Glutamatergic neuron (in vitro differentiated cells): ENCODE data around the gene HSPB8. TPM values are rescaled to one million over a fixed set of nuclear protein-coding genes. Genes with fewer than 3 reads are reported as not detected.

Experiments used
- DNase-seq: peaks from one replicate; pipeline ENCODE4 v3.0.0; 2022
- H3K27ac Mint-ChIP-seq: one replicate; pipeline ENCODE4 v1.8.0; 2020; ENCODE audit warnings: mild to moderate bottlenecking, mixed read lengths, inconsistent platforms; ENCODE audit not compliant: unreplicated experiment
- H3K27me3 Mint-ChIP-seq: one replicate; pipeline ENCODE4 v1.8.0; 2020; ENCODE audit warnings: mild to moderate bottlenecking, moderate library complexity, mixed read lengths, inconsistent platforms; ENCODE audit not compliant: unreplicated experiment
- H3K36me3 Mint-ChIP-seq: one replicate; pipeline ENCODE4 v1.8.0; 2020; ENCODE audit warnings: mild to moderate bottlenecking, mixed read lengths, inconsistent platforms; ENCODE audit not compliant: unreplicated experiment
- H3K4me1 Mint-ChIP-seq: one replicate; pipeline ENCODE4 v1.8.0; 2020; ENCODE audit warnings: mild to moderate bottlenecking, low read depth, mixed read lengths, inconsistent platforms; ENCODE audit not compliant: unreplicated experiment
- H3K4me3 Mint-ChIP-seq: one replicate; pipeline ENCODE4 v1.8.0; 2020; ENCODE audit warnings: mild to moderate bottlenecking, mixed read lengths, inconsistent platforms; ENCODE audit not compliant: unreplicated experiment
- H3K9me3 Mint-ChIP-seq: one replicate; pipeline ENCODE4 v1.8.0; 2020; ENCODE audit warnings: mild to moderate bottlenecking, moderate library complexity, mixed read lengths, inconsistent platforms; ENCODE audit not compliant: unreplicated experiment
- total RNA-seq: library from RNA; stranded (reverse); fragmentation: NEBNext Ultra II Directional; extraction: Animal tissue kit (Norgen Biotek cat#: 25700); gene quantifications from one replicate; pipeline ENCODE4 v1.2.1, GENCODE V29; 2021; ENCODE audit not compliant: unreplicated experiment
- TF ChIP-seq, protein P1 (sequence below): fragments of 200-600 bp; sonication (generic); IDR thresholded peaks from one replicate; pipeline ENCODE4 v1.5.0; 2021; ENCODE audit not compliant: partially characterized antibody, unreplicated experiment

Gene HSPB8
- total RNA-seq, 1 donor from 2014 or later = 0.32 TPM

DNA sequence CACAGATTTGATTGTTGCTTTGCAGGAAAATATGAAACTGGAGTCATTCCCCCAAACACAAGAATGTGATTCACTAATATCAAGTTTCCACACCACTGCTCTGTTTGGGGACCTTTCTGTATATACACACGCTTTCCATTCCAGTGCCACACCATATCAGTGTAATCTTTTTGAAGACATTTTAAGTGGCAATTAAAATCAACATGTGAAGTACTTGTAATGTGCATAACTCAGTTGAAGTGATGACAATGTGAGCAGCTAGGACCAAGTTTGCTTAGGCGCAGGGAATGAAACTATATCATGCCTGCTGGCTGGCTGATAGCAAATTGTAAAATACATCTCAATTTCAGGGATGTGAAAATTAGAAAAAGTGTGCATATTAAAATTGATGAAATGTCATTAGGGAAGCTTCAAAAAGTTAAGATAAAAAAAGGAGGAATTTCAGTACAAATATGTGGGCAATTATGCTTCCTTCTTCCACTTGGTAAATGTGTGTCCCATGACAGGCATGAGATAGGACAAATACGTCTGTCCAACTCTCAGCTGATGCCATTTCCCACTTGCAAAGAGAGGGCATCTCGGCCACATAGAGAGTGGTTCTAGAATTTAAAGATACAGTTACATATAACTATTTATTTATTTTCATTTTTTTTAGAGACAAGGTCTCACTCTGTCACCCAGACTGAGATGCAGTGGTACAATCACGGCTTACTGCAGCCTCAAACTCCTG lies 43.7 kb downstream of the HSPB8 start:
- H3K36me3 Mint-ChIP-seq = no peaks in the 10 kb centered on the region
- H3K27me3 Mint-ChIP-seq = no peaks in the 10 kb centered on the region
- peaks cover 6% of the 10 kb centered on the region for H3K4me1 Mint-ChIP-seq
- no peak overlapping the region for H3K4me3 Mint-ChIP-seq
- no peak for DNase-seq
- H3K27ac Mint-ChIP-seq = no peak overlapping the region
- TF ChIP-seq, protein P1, sequence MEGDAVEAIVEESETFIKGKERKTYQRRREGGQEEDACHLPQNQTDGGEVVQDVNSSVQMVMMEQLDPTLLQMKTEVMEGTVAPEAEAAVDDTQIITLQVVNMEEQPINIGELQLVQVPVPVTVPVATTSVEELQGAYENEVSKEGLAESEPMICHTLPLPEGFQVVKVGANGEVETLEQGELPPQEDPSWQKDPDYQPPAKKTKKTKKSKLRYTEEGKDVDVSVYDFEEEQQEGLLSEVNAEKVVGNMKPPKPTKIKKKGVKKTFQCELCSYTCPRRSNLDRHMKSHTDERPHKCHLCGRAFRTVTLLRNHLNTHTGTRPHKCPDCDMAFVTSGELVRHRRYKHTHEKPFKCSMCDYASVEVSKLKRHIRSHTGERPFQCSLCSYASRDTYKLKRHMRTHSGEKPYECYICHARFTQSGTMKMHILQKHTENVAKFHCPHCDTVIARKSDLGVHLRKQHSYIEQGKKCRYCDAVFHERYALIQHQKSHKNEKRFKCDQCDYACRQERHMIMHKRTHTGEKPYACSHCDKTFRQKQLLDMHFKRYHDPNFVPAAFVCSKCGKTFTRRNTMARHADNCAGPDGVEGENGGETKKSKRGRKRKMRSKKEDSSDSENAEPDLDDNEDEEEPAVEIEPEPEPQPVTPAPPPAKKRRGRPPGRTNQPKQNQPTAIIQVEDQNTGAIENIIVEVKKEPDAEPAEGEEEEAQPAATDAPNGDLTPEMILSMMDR = no peak
- H3K9me3 Mint-ChIP-seq = no peaks in the 10 kb centered on the region

DNA sequence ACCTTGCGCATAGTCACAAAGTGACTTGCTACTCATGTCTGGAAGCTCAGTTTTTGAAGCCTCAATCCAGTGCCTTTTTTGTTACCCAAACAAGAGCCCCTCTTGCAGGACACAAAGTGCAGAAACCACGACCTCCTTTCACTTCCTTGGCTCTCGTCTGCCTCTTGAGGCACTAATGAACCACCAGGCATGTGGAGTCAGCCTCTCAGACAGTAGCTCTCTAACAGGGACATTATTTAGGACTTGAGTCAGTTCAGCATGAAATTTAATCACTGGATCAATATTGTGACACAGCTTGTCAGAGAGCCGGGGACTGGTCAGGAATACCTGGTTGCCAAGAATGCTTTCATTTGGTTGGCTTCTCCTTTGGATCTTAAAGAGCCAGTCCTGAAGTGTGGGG lies 46.7 kb downstream of the HSPB8 start:
- peaks cover 6% of the 10 kb centered on the region for H3K4me1 Mint-ChIP-seq
- no peak overlapping the region for H3K27ac Mint-ChIP-seq
- H3K9me3 Mint-ChIP-seq = no peaks in the 10 kb centered on the region
- no peaks in the 10 kb centered on the region for H3K36me3 Mint-ChIP-seq
- DNase-seq = no peak
- TF ChIP-seq, protein P1 = no peak
- H3K4me3 Mint-ChIP-seq = no peak overlapping the region
- H3K27me3 Mint-ChIP-seq = no peaks in the 10 kb centered on the region

DNA sequence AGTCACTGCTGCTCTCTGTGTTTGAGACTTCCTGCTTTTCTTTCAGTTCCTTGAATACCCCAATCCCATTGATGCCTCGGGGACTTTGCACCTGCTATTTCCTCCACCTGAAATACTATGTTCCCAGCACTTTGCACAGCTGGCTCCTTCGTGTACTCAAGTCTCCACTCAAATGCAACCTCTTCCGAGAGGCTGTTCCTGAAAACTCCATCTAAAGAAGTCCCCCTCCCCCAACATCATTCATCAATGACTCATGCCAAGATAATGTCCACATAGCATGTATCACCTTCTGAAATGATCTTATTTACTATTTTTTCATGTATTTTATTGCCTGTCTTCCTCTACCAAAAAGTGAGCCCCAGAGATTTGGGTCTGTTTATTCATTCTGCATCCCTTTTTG lies 48.6 kb downstream of the HSPB8 start:
- peaks cover 6% of the 10 kb centered on the region for H3K4me1 Mint-ChIP-seq
- TF ChIP-seq, protein P1 = no peak
- H3K27me3 Mint-ChIP-seq = no peaks in the 10 kb centered on the region
- no peak overlapping the region for H3K4me3 Mint-ChIP-seq
- no peaks in the 10 kb centered on the region for H3K9me3 Mint-ChIP-seq
- no peak overlapping the region for H3K27ac Mint-ChIP-seq
- no peak for DNase-seq
- no peaks in the 10 kb centered on the region for H3K36me3 Mint-ChIP-seq

DNA sequence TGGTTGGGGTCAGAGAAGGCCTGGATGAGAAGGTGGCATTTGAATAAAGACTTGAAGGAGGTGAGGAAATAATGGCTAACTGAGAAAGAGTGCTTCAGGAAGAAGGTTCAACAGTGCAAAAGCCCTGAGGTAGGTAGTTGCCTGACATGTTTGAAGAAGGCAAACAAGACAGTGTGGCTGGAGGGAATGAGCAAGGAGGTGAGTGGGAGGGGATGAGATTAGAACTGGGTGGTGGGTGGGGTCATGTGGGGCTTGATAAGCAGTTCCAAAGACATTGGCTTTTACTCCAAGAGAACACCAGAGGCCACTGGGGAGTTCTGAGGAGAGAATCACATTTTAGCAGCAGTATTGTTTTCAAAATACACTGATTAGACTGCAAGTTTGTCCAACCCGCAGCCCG lies 50.5 kb downstream of the HSPB8 start:
- no peak for DNase-seq
- Mint-ChIP-seq H3K4me3 (no peak overlapping the region), H3K9me3 (no peaks in the 10 kb centered on the region), H3K27ac (no peak overlapping the region), H3K36me3 (peaks cover 5% of the 10 kb centered on the region), H3K27me3 (peaks cover 3% of the 10 kb centered on the region), H3K4me1 (peaks cover 9% of the 10 kb centered on the region)
- TF ChIP-seq, protein P1 = no peak

DNA sequence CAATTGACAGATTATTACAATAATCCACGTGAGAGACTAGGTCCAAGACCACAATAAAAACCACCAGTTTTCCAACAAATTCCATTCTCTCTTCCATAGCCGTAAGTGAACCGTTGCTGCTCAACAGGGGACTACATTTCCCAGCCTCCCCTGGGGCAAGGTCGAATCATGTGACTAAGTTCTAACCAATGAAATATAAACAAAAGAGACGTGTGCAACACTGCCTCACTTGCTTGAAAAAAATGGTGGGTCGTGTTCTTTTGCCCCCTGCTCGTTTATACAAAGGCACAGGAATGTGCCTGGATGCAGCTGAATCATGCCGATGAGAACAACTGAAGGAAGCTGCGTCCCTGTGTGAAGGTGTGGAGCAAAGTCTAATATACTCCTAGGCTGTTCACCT lies 51.1 kb downstream of the HSPB8 start:
- H3K36me3 Mint-ChIP-seq = peaks cover 5% of the 10 kb centered on the region
- DNase-seq = peak; percentile 82
- H3K27ac Mint-ChIP-seq = no peak overlapping the region
- H3K9me3 Mint-ChIP-seq = no peaks in the 10 kb centered on the region
- peak overlapping the region; percentile 47 for H3K4me3 Mint-ChIP-seq
- peaks cover 3% of the 10 kb centered on the region for H3K27me3 Mint-ChIP-seq
- H3K4me1 Mint-ChIP-seq = peaks cover 8% of the 10 kb centered on the region
- TF ChIP-seq, protein P1 = no peak
